H9 (cell line): ENCODE results near the gene OGDH. TPM values are rescaled to one million over a fixed set of nuclear protein-coding genes. Genes with fewer than 3 reads are reported as not detected.

Source experiments
- DNase-seq: peaks from one replicate; pipeline ENCODE4 v3.0.0-alpha.2; 2017
- H2AFZ ChIP-seq: one replicate; pipeline ENCODE4 v1.6.1; 2013; ENCODE audit warnings: mild to moderate bottlenecking, low read length, control low read depth, moderate library complexity
- H2AK5ac ChIP-seq: 2 replicates; pipeline ENCODE4 v1.6.1; 2013; ENCODE audit warnings: low read length, control low read depth, mixed read lengths; ENCODE audit not compliant: insufficient read length
- H2BK120ac ChIP-seq: one replicate; pipeline ENCODE4 v1.6.1; 2013; ENCODE audit warnings: low read depth, mild to moderate bottlenecking, low read length, control low read depth, inconsistent platforms; ENCODE audit not compliant: poor library complexity, severe bottlenecking
- H2BK12ac ChIP-seq: 2 replicates; pipeline ENCODE4 v1.6.1; 2013; ENCODE audit warnings: low read length, control low read depth, mixed read lengths, low read depth; ENCODE audit not compliant: insufficient read length
- H2BK15ac ChIP-seq: 2 replicates; pipeline ENCODE4 v1.6.1; 2013; ENCODE audit warnings: low read depth, low read length, control low read depth
- H2BK20ac ChIP-seq: one replicate; pipeline ENCODE4 v1.6.1; 2013; ENCODE audit warnings: low read depth, mild to moderate bottlenecking, low read length, control low read depth, inconsistent platforms; ENCODE audit not compliant: poor library complexity, severe bottlenecking
- H2BK5ac ChIP-seq: 2 replicates; pipeline ENCODE4 v1.6.1; 2013; ENCODE audit warnings: low read length, control low read depth, mixed read lengths; ENCODE audit not compliant: insufficient read length
- H3K14ac ChIP-seq: 2 replicates; pipeline ENCODE4 v1.6.1; 2013; ENCODE audit warnings: low read length, control low read depth; ENCODE audit not compliant: insufficient read depth
- H3K18ac ChIP-seq: 2 replicates; pipeline ENCODE4 v1.6.1; 2013; ENCODE audit warnings: low read depth, mild to moderate bottlenecking, mixed read lengths, low read length, control low read depth; ENCODE audit not compliant: insufficient read length
- H3K23ac ChIP-seq: 2 replicates; pipeline ENCODE4 v1.6.1; 2013; ENCODE audit warnings: low read length, control low read depth, mixed read lengths, low read depth; ENCODE audit not compliant: insufficient read length
- H3K23me2 ChIP-seq: 2 replicates; pipeline ENCODE4 v1.6.1; 2013; ENCODE audit warnings: low read depth, mild to moderate bottlenecking, mixed read lengths, low read length, control low read depth; ENCODE audit not compliant: insufficient read length, poor library complexity, severe bottlenecking
- H3K27ac ChIP-seq: 2 replicates; pipeline ENCODE4 v1.5.1; 2013; ENCODE audit warnings: low read length, control low read depth, mixed read lengths, low read depth; ENCODE audit not compliant: insufficient read length
- H3K27me3 ChIP-seq: 2 replicates; pipeline ENCODE4 v1.6.1; 2013; ENCODE audit warnings: low read length, control low read depth, inconsistent platforms; ENCODE audit not compliant: insufficient read depth
- H3K4ac ChIP-seq: 2 replicates; pipeline ENCODE4 v1.6.1; 2013; ENCODE audit warnings: low read depth, mild to moderate bottlenecking, control low read depth, inconsistent platforms, low read length, moderate library complexity
- H3K4me1 ChIP-seq: 2 replicates; pipeline ENCODE4 v1.6.1; 2013; ENCODE audit warnings: low read length, control low read depth, inconsistent platforms; ENCODE audit not compliant: insufficient read depth
- H3K4me2 ChIP-seq: 2 replicates; pipeline ENCODE4 v1.6.1; 2013; ENCODE audit warnings: low read length, control low read depth, mixed read lengths; ENCODE audit not compliant: insufficient read length, insufficient read depth
- H3K56ac ChIP-seq: 2 replicates; pipeline ENCODE4 v1.6.1; 2013; ENCODE audit warnings: low read depth, mild to moderate bottlenecking, mixed read lengths, low read length, control low read depth; ENCODE audit not compliant: insufficient read length
- H3K79me1 ChIP-seq: 2 replicates; pipeline ENCODE4 v1.6.1; 2013; ENCODE audit warnings: low read depth, mild to moderate bottlenecking, moderate library complexity, low read length, control low read depth, inconsistent platforms; ENCODE audit not compliant: insufficient read depth, poor library complexity, severe bottlenecking
- H3K79me2 ChIP-seq: 2 replicates; pipeline ENCODE4 v1.6.1; 2013; ENCODE audit warnings: low read length, control low read depth, inconsistent platforms; ENCODE audit not compliant: insufficient read depth
- H3K9ac ChIP-seq: 2 replicates; pipeline ENCODE4 v1.6.1; 2013; ENCODE audit warnings: low read length, control low read depth, mixed read lengths; ENCODE audit not compliant: insufficient read length; ENCODE audit errors: extremely low read depth
- H3K9me3 ChIP-seq: one replicate; pipeline ENCODE4 v1.6.1; 2013; ENCODE audit warnings: low read depth, low read length, inconsistent platforms; ENCODE audit not compliant: control insufficient read depth
- H3T11ph ChIP-seq: one replicate; pipeline ENCODE4 v1.6.1; 2013; ENCODE audit warnings: mild to moderate bottlenecking, low read length, control low read depth, inconsistent platforms
- H4K20me1 ChIP-seq: one replicate; pipeline ENCODE4 v1.6.1; 2013; ENCODE audit not compliant: control insufficient read depth, insufficient read length, insufficient read depth
- H4K5ac ChIP-seq: 2 replicates; pipeline ENCODE4 v1.6.1; 2013; ENCODE audit warnings: low read depth, mild to moderate bottlenecking, mixed read lengths, low read length, control low read depth; ENCODE audit not compliant: insufficient read length
- H4K8ac ChIP-seq: replicated peaks from 2 replicates; pipeline ENCODE4 v1.6.1; 2013; ENCODE audit warnings: low read length, control low read depth, mixed read lengths, low read depth; ENCODE audit not compliant: insufficient read length
- H4K91ac ChIP-seq: 2 replicates; pipeline ENCODE4 v1.6.1; 2013; ENCODE audit warnings: low read depth, mild to moderate bottlenecking, moderate library complexity, mixed read lengths, low read length, control low read depth; ENCODE audit not compliant: insufficient read length
- H3K27ac Mint-ChIP-seq, 3 experiments: 2 replicates in 2 of 3; 3 replicates in 1 of 3; pipeline ENCODE4 v1.8.0; 2020 to 2021; ENCODE audit warnings: mixed read lengths in 3 of 3, mild to moderate bottlenecking in 1 of 3, moderate library complexity in 1 of 3
- H3K27me3 Mint-ChIP-seq: 2 replicates; pipeline ENCODE4 v1.8.0; 2021; ENCODE audit warnings: low read depth, mild to moderate bottlenecking, moderate library complexity, mixed read lengths
- H3K36me3 Mint-ChIP-seq, 3 experiments: 2 replicates in 2 of 3; 3 replicates in 1 of 3; pipeline ENCODE4 v1.8.0; 2020 to 2021; ENCODE audit warnings: low read depth in 3 of 3, mixed read lengths in 3 of 3; ENCODE audit not compliant: insufficient read depth in 1 of 3
- H3K4me1 Mint-ChIP-seq, 2 experiments: 2 replicates each; pipeline ENCODE4 v1.8.0; 2020; ENCODE audit warnings: mixed read lengths in 2 of 2
- H3K4me3 Mint-ChIP-seq, 2 experiments: 2 replicates in 1 of 2; 3 replicates in 1 of 2; pipeline ENCODE4 v1.8.0; 2020 to 2021; ENCODE audit warnings: mild to moderate bottlenecking in 2 of 2, mixed read lengths in 2 of 2, moderate library complexity in 1 of 2
- H3K9me3 Mint-ChIP-seq, 2 experiments: 2 replicates in 1 of 2; 3 replicates in 1 of 2; pipeline ENCODE4 v1.8.0; 2020; ENCODE audit warnings: mild to moderate bottlenecking in 2 of 2, mixed read lengths in 2 of 2, moderate library complexity in 1 of 2
- CTCF ChIP-seq: fragments of 200-600 bp; sonication (generic); conservative IDR thresholded peaks from 3 replicates; pipeline ENCODE4 v1.8.0; 2021; ENCODE audit warnings: antibody characterized with exemption, mild to moderate bottlenecking
- WGBS: extraction: QIAGEN DNeasy Blood & Tissue Kit; methylation state at CpG from one replicate; pipeline ENCODE4 v1.1.7; 2013; ENCODE audit warnings: missing lambda C conversion rate, low lambda C conversion rate, mixed read lengths; ENCODE audit not compliant: insufficient read length; ENCODE audit errors: extremely low coverage; 5-methylcytosine and 5-hydroxymethylcytosine counted together
- total RNA-seq: library from RNA; stranded (reverse); gene quantifications from 2 replicates; pipeline ENCODE4 v1.2.1, GENCODE V29; 2021

OGDH gene
- total RNA-seq, 1 experiment from 2014 or later: 77.3 TPM

GRCh38 chr7:44618753-44619152 is 12.3 kb downstream of the OGDH start:
- no peaks in the 10 kb centered on the region for H3K9me3 ChIP-seq
- no peak overlapping the region for H2AFZ ChIP-seq
- WGBS: no CpG with 5 or more reads among the region's 3 CpGs
- peaks cover 2% of the 10 kb centered on the region for H3K4me1 ChIP-seq
- H4K5ac ChIP-seq: no peak overlapping the region
- no peaks in the 10 kb centered on the region for H3K9me3 Mint-ChIP-seq
- H3K4me3 Mint-ChIP-seq: no peak overlapping the region
- no peak overlapping the region for H2BK15ac ChIP-seq
- no peak overlapping the region for H2BK12ac ChIP-seq
- H3K27me3 Mint-ChIP-seq: no peaks in the 10 kb centered on the region
- no peak overlapping the region for H3K18ac ChIP-seq
- H2AK5ac ChIP-seq: no peak overlapping the region
- H4K20me1 ChIP-seq: no peaks in the 10 kb centered on the region
- H3K4me2 ChIP-seq: no peak overlapping the region
- H4K91ac ChIP-seq: no peak overlapping the region
- H3K4me1 Mint-ChIP-seq: peaks cover 11 to 14% of the 10 kb centered on the region in 2 experiments
- H2BK5ac ChIP-seq: no peak overlapping the region
- H3T11ph ChIP-seq: no peak overlapping the region
- H3K27ac Mint-ChIP-seq: peak overlapping the region; percentile 24 to 36 (median 35); a peak in 2 of 7 replicates
- peaks cover 28% of the 10 kb centered on the region; the same call in 1 of the 2 replicates for H3K79me2 ChIP-seq
- H3K79me1 ChIP-seq: no peaks in the 10 kb centered on the region
- DNase-seq: no peak
- H3K9ac ChIP-seq: no peak overlapping the region
- H3K56ac ChIP-seq: no peak overlapping the region
- no peak overlapping the region for H3K14ac ChIP-seq
- H2BK20ac ChIP-seq: no peak overlapping the region
- H3K23me2 ChIP-seq: no peaks in the 10 kb centered on the region
- H2BK120ac ChIP-seq: no peak overlapping the region
- H3K36me3 Mint-ChIP-seq: no peaks in the 10 kb centered on the region; a peak in 1 of 7 replicates
- H3K23ac ChIP-seq: no peak overlapping the region
- no peak overlapping the region for H3K4ac ChIP-seq
- H3K27ac ChIP-seq: no peak overlapping the region
- no peak for TF ChIP-seq CTCF
- H4K8ac ChIP-seq: no peak overlapping the region
- H3K27me3 ChIP-seq: no peaks in the 10 kb centered on the region
